K562 (cell line): Measurements from ENCODE around the gene NAA10. TPM values are rescaled to one million over a fixed set of nuclear protein-coding genes. Genes with fewer than 3 reads are reported as not detected.

Source experiments
- ATAC-seq: fragments of 200-7000 bp; cut with Tn5 transposase; 3 replicates; pipeline ENCODE4 v1.9.1; 2020; ENCODE audit warnings: moderate library complexity
- BruUV-seq: library from RNA; stranded (reverse); fragments of 400-500 nt; replicated peaks from 2 replicates; lab custom pipeline; 2021; lab: Mats Ljungman, UMichigan
- CTCF ChIA-PET: fragments of 300-600 bp; formaldehyde crosslinking; extraction: SDS; loops from one replicate; lab custom pipeline; 2021; ENCODE audit warnings: low intra/inter-chr PET ratio; lab: Yijun Ruan, JAX
- POLR2A ChIA-PET: fragments of 300-600, 350-650 bp; sonication (Branson Sonifier 250); formaldehyde crosslinking; extraction: SDS; loops from one replicate; lab custom pipeline; 2021; ENCODE audit warnings: antibody characterized with exemption, inconsistent platforms; lab: Yijun Ruan, JAX
- DNase-seq, 4 experiments: peaks; one replicate each; pipeline versions ENCODE4 v3.0.0 to v3.0.0-alpha.2; 2011 to 2018; ENCODE audit warnings: low spot score in 3 of 4, mixed read lengths in 3 of 4; ENCODE audit errors: extremely low read depth in 1 of 4
- FAIRE-seq: peaks from 2 replicates; lab custom pipeline; 2011; peaks lifted over from hg19 to GRCh38; lab: Jason Lieb, UNC
- H2AFZ ChIP-seq: 2 replicates; pipeline ENCODE4 v1.6.0; 2011; ENCODE audit warnings: low read depth, low read length, control low read depth, inconsistent platforms
- H3K27ac ChIP-seq: fragments of 200-600 bp; 3 replicates; pipeline ENCODE4 v1.8.0; 2011; ENCODE audit warnings: low read depth, mild to moderate bottlenecking, control low read depth, inconsistent platforms, low read length, moderate library complexity, mixed read lengths; ENCODE audit errors: extremely low read depth
- H3K27me3 ChIP-seq, 2 experiments: fragments of 300-600 bp in 1 of 2; 2 replicates in 1 of 2; 3 replicates in 1 of 2; pipeline versions ENCODE4 v1.6.0 to v1.8.0; 2011; ENCODE audit warnings: inconsistent platforms in 2 of 2, low read length in 2 of 2, mild to moderate bottlenecking in 1 of 2, mixed read lengths in 1 of 2, moderate library complexity in 1 of 2; ENCODE audit not compliant: control insufficient read depth in 2 of 2, insufficient read depth in 2 of 2
- H3K36me3 ChIP-seq: fragments of 300-600 bp; 3 replicates; pipeline ENCODE4 v1.8.0; 2011; ENCODE audit warnings: mild to moderate bottlenecking, low read length, inconsistent platforms; ENCODE audit not compliant: control insufficient read depth, insufficient read depth
- H3K4me1 ChIP-seq, 2 experiments: fragments of 200-600 bp in 1 of 2; replicated peaks in 1 of 2; 2 replicates in 1 of 2; 3 replicates in 1 of 2; pipeline versions ENCODE4 v1.5.1 to v1.8.0; 2011; ENCODE audit warnings: inconsistent platforms in 2 of 2, low read length in 2 of 2, mild to moderate bottlenecking in 1 of 2, mixed read lengths in 1 of 2, moderate library complexity in 1 of 2; ENCODE audit not compliant: control insufficient read depth in 2 of 2, insufficient read depth in 2 of 2
- H3K4me2 ChIP-seq: 2 replicates; pipeline ENCODE4 v1.6.1; 2011; ENCODE audit warnings: low read length, control low read depth, inconsistent platforms, mixed read lengths; ENCODE audit not compliant: insufficient read depth
- H3K4me3 ChIP-seq: fragments of 200-600 bp; sonication (generic), shearing (Covaris generic); 2 replicates; pipeline ENCODE4 v1.5.1; 2016; ENCODE audit warnings: control low read depth, inconsistent platforms
- H3K79me2 ChIP-seq: fragments of 200-600 bp; 3 replicates; pipeline ENCODE4 v1.8.0; 2011; ENCODE audit warnings: low read length, inconsistent platforms; ENCODE audit not compliant: control insufficient read depth, insufficient read depth
- H3K9ac ChIP-seq, 2 experiments: 2 replicates each; pipeline versions ENCODE4 v1.6.0 to v1.6.1; 2011; ENCODE audit warnings: low read depth in 2 of 2, low read length in 2 of 2, control low read depth in 1 of 2, inconsistent platforms in 1 of 2, mild to moderate bottlenecking in 1 of 2, mixed read lengths in 1 of 2; ENCODE audit not compliant: insufficient read depth in 1 of 2
- H3K9me1 ChIP-seq: one replicate; pipeline ENCODE4 v1.6.0; 2011; ENCODE audit warnings: inconsistent platforms, mild to moderate bottlenecking, low read length, moderate library complexity; ENCODE audit not compliant: control insufficient read depth, insufficient read depth
- H3K9me3 ChIP-seq: replicated peaks from 2 replicates; pipeline ENCODE4 v1.5.1; 2011; ENCODE audit warnings: low read depth, low read length, inconsistent platforms; ENCODE audit not compliant: control insufficient read depth, insufficient read depth
- H4K20me1 ChIP-seq: replicated peaks from 2 replicates; pipeline ENCODE4 v1.6.1; 2011; ENCODE audit warnings: low read length, inconsistent platforms, mixed read lengths; ENCODE audit not compliant: control insufficient read depth, insufficient read depth
- EGR1 ChIP-seq: fragments of 450-650 bp; conservative IDR thresholded peaks from 2 replicates; pipeline ENCODE4 v1.6.1; 2017; ENCODE audit warnings: mild to moderate bottlenecking
- NFIC ChIP-seq: fragments of 450-650 bp; IDR thresholded peaks from 2 replicates; pipeline ENCODE4 v1.6.1; 2017; ENCODE audit warnings: mild to moderate bottlenecking, inconsistent platforms
- POLR2G ChIP-seq: fragments of 200-400 bp; formaldehyde crosslinking; IDR thresholded peaks from 2 replicates; pipeline ENCODE4 v1.6.1; 2017; ENCODE audit warnings: low read depth, mild to moderate bottlenecking, antibody characterized with exemption, low read length, moderate library complexity
- ZNF175 ChIP-seq: fragments of 200-800 bp; sonication (Bioruptor generic); IDR thresholded peaks from 2 replicates; pipeline ENCODE4 v1.6.1; 2016; ENCODE audit warnings: low read depth, mild to moderate bottlenecking, missing genetic modification characterization, missing compliant biosample characterization
- whole genome bisulfite sequencing: fragments of 100-300 bp; shearing (Covaris generic); methylation state at CpG from one replicate; pipeline ENCODE4 v1.1.6; 2016; ENCODE audit warnings: low coverage, mixed read lengths; ENCODE audit not compliant: insufficient coverage; ENCODE audit errors: missing lambda C conversion rate; 5-methylcytosine and 5-hydroxymethylcytosine counted together
- in situ Hi-C: fragments of 300-500 bp; cut with MboI; formaldehyde crosslinking; loops from 4 replicates; pipeline ENCODE4 v1.15.0; 2018; ENCODE audit warnings: inconsistent platforms, mixed read lengths
- intact Hi-C: fragments of 100-400 bp; cut with micrococcal nuclease; formaldehyde crosslinking; loops from 2 replicates; pipeline ENCODE4 v1.14.2; 2022
- polyA plus RNA-seq, 8 experiments: library from polyadenylated mRNA; depleted of rRNA in 4 of 8; stranded (reverse) in 5 of 8; unstranded in 3 of 8; fragments of >200 nt; fragmentation: Nextera tagmentation in 2 of 8; fragmentation: Illumina TruSeq in 1 of 8; extraction: Ambion mirVana in 2 of 8; extraction: Trizol in 1 of 8; gene quantifications; 2 replicates each; pipeline versions ENCODE4 v1.2.1 to v1.2.3, GENCODE V29; 2011 to 2014; ENCODE audit warnings: inconsistent platforms in 1 of 8, missing spikeins in 1 of 8
- total RNA-seq, 7 experiments: library from RNA; depleted of rRNA in 6 of 7; stranded (reverse); fragments of >200 nt in 6 of 7; fragmentation: Illumina TruSeq in 2 of 7; extraction: Trizol in 2 of 7; gene quantifications; 2 replicates each; pipeline versions ENCODE4 v1.2.1 to v1.2.3, GENCODE V29; 2011 to 2021; ENCODE audit warnings: low replicate concordance in 1 of 7

Gene NAA10
- total and polyA plus RNA-seq, 9 of the 15 experiments (the other 6 are each of a cell fraction or from before 2014, with no cell fraction given), result 11.1 to 250 (median 134) TPM

DNA sequence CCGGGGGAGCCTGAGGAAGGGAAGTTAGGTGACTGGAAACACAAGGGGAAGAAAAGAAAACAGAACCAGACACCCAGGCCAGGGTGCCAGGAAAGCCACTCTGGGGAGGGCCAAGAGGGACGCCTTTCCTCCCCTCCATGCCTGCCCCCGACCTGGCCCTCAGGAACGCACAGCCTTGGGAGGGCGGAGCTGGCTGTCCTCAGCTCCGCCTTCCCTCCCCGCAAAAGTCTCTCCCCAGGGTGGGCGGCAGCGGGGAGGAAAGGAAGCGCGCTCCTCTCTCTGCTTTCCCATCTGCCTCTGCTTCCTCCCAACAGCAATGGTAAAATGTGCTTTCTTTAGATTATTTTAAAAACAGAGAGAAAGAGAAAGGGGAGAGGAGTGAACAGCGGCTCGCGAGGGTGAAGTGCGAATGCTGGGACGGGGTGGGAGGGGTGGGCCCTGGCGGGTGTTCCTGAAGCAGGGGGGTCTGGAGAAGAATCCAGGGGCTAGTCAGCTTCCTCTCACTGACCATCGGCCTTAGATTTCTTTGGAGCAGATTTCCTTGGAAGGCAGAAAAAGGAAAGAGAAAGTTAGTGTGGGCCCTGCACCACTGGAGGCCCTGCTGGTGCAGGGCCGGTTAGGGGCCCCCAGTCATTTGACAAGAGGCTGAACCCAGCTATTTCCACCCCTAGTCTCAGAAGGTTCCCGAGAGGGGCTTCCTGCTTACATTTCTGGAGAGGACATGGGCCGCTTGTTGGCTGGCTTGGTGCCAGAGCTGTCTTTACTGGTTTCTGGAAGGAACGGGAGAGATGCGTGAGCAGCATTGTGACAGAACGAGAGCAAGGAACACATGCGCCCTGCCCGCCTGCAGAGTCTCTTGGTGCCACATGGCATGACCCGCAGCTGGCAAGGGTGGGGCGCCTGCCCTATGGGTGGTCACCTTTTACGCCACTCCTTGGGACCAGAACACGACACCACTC is 14.3 kb upstream of the NAA10 start:
- FAIRE-seq (no peak), ATAC-seq (peak; percentile 10; the same call in 2 of the 3 replicates)
- in situ Hi-C loops, result no loop called here
- peaks cover 71% of the 10 kb centered on the region for H3K36me3 ChIP-seq
- WGBS, result 88% methylated on average over 8 of the region's 30 CpGs
- peak; percentile 30 for TF ChIP-seq EGR1
- TF ChIP-seq ZNF175 (CRISPR knock-in tag), result no peak
- peak; percentile 16 for TF ChIP-seq POLR2G
- peak; percentile 81 for TF ChIP-seq NFIC
- TF ChIP-seq, all 486 proteins: peak for 3
- peak in 2 of 4 experiments; percentile 25 to 46 for DNase-seq
- Histone ChIP-seq H3K9me3 (no peaks in the 10 kb centered on the region), H4K20me1 (no peaks in the 10 kb centered on the region), H2AFZ (no peak overlapping the region), H3K9me1 (no peaks in the 10 kb centered on the region), H3K4me2 (no peak overlapping the region), H3K79me2 (peaks cover 10% of the 10 kb centered on the region; the same call in 2 of the 3 replicates), H3K27me3 (no peaks in the 10 kb centered on the region), H3K27ac (no peak overlapping the region), H3K9ac (peak overlapping the region in 1 of 2 experiments; percentile 82; a peak in 2 of 4 replicates), H3K4me3 (no peak overlapping the region), H3K4me1 (peaks cover 4 to 80% of the 10 kb centered on the region in 2 experiments; a peak in 4 of 5 replicates)
- ChIA-PET CTCF (interaction anchor here (1.4 kb wide), 1 partner anchor 184 kb away, joined by 7 read pairs; the partner anchor contains the start of gene PLXNB3), POLR2A (interaction anchor here (0.5 to 4.0 kb wide), 11 partner anchors 10 to 453 kb away, joined by 3 to 17 read pairs (median 3); partner anchors contain the start of genes HCFC1 and NAA10)
- intact Hi-C loops, result no loop called here
- no TSS peak for BruUV-seq
